Endothelial cell (in vitro differentiated cells): Measurements from ENCODE around the gene ZBTB43. TPM values are rescaled to one million over a fixed set of nuclear protein-coding genes. Genes with fewer than 3 reads are reported as not detected.

ENCODE experiments used
- DNase-seq: peaks from one replicate; pipeline ENCODE4 v3.0.0; 2021; ENCODE audit warnings: low spot score
- H3K27ac Mint-ChIP-seq: one replicate; pipeline ENCODE4 v1.8.0; 2021; ENCODE audit warnings: mixed read lengths, inconsistent platforms; ENCODE audit not compliant: unreplicated experiment
- H3K27me3 Mint-ChIP-seq: one replicate; pipeline ENCODE4 v1.8.0; 2021; ENCODE audit warnings: mild to moderate bottlenecking, moderate library complexity, mixed read lengths, inconsistent platforms; ENCODE audit not compliant: unreplicated experiment
- H3K36me3 Mint-ChIP-seq: one replicate; pipeline ENCODE4 v1.8.0; 2021; ENCODE audit warnings: mild to moderate bottlenecking, low read depth, mixed read lengths, inconsistent platforms; ENCODE audit not compliant: unreplicated experiment
- H3K4me1 Mint-ChIP-seq: one replicate; pipeline ENCODE4 v1.8.0; 2021; ENCODE audit warnings: mild to moderate bottlenecking, mixed read lengths, inconsistent platforms; ENCODE audit not compliant: unreplicated experiment
- H3K4me3 Mint-ChIP-seq: one replicate; pipeline ENCODE4 v1.8.0; 2021; ENCODE audit warnings: mild to moderate bottlenecking, mixed read lengths, inconsistent platforms; ENCODE audit not compliant: unreplicated experiment
- H3K9me3 Mint-ChIP-seq: one replicate; pipeline ENCODE4 v1.8.0; 2021; ENCODE audit warnings: mixed read lengths, inconsistent platforms; ENCODE audit not compliant: unreplicated experiment
- CTCF ChIP-seq: fragments of 200-600 bp; sonication (generic); IDR thresholded peaks from one replicate; pipeline ENCODE4 v1.5.0; 2021; ENCODE audit warnings: antibody characterized with exemption; ENCODE audit not compliant: unreplicated experiment
- total RNA-seq: library from RNA; stranded (reverse); fragmentation: NEBNext Ultra II Directional; extraction: Animal tissue kit (Norgen Biotek cat#: 25700); gene quantifications from one replicate; pipeline ENCODE4 v1.2.1, GENCODE V29; 2021; ENCODE audit not compliant: unreplicated experiment

ZBTB43 gene
- total RNA-seq, 1 donor from 2014 or later = 16.7 TPM

GRCh38 chr9:126834672-126835071, 29.8 kb downstream of the ZBTB43 start:
- Mint-ChIP-seq H3K9me3 (no peaks in the 10 kb centered on the region), H3K36me3 (peaks cover 22% of the 10 kb centered on the region), H3K27ac (no peak overlapping the region), H3K4me3 (no peak overlapping the region), H3K4me1 (peaks cover 13% of the 10 kb centered on the region), H3K27me3 (no peaks in the 10 kb centered on the region)
- DNase-seq = no peak
- TF ChIP-seq CTCF = no peak

- Mint-ChIP-seq H3K4me3 (no peak overlapping the region), H3K9me3 (no peaks in the 10 kb centered on the region), H3K27me3 (no peaks in the 10 kb centered on the region), H3K27ac (no peak overlapping the region), H3K4me1 (peaks cover 19% of the 10 kb centered on the region), H3K36me3 (peaks cover 22% of the 10 kb centered on the region)
- no peak for DNase-seq
- no peak for TF ChIP-seq CTCF
These were observed 31.4 kb downstream of the ZBTB43 start for GRCh38 chr9:126836216-126836615.

GRCh38 chr9:126838055-126838811, 33.4 kb downstream of the ZBTB43 start:
- no peak overlapping the region for H3K4me3 Mint-ChIP-seq
- H3K9me3 Mint-ChIP-seq = no peaks in the 10 kb centered on the region
- H3K27ac Mint-ChIP-seq = no peak overlapping the region
- DNase-seq = no peak
- H3K36me3 Mint-ChIP-seq = peaks cover 10% of the 10 kb centered on the region
- peaks cover 31% of the 10 kb centered on the region for H3K4me1 Mint-ChIP-seq
- H3K27me3 Mint-ChIP-seq = no peaks in the 10 kb centered on the region
- TF ChIP-seq CTCF = no peak

GRCh38 chr9:126838895-126839294, 34.1 kb downstream of the ZBTB43 start:
- H3K4me3 Mint-ChIP-seq = no peak overlapping the region
- no peaks in the 10 kb centered on the region for H3K9me3 Mint-ChIP-seq
- H3K27ac Mint-ChIP-seq = peak overlapping the region; percentile 54
- TF ChIP-seq CTCF = no peak
- H3K4me1 Mint-ChIP-seq = peaks cover 34% of the 10 kb centered on the region
- H3K36me3 Mint-ChIP-seq = peaks cover 4% of the 10 kb centered on the region
- DNase-seq = no peak
- H3K27me3 Mint-ChIP-seq = no peaks in the 10 kb centered on the region

GRCh38 chr9:126839301-126839700, 34.5 kb downstream of the ZBTB43 start:
- Mint-ChIP-seq H3K4me3 (no peak overlapping the region), H3K4me1 (peaks cover 34% of the 10 kb centered on the region), H3K27ac (no peak overlapping the region), H3K36me3 (peaks cover 4% of the 10 kb centered on the region), H3K9me3 (no peaks in the 10 kb centered on the region), H3K27me3 (no peaks in the 10 kb centered on the region)
- TF ChIP-seq CTCF = no peak
- no peak for DNase-seq
